G401.6 (cell line): ENCODE data around the gene EEF1AKMT2.
"Not testable (repeated sequence)": the region's sequence is repeated elsewhere in the genome, so short reads cannot be mapped to it uniquely, and the experiment has no call there.

ENCODE experiments used
- FAIRE-seq: peaks from 2 replicates; lab custom pipeline; 2012; peaks lifted over from hg19 to GRCh38; lab: Jason Lieb, UNC

The EEF1AKMT2 gene

DNA sequence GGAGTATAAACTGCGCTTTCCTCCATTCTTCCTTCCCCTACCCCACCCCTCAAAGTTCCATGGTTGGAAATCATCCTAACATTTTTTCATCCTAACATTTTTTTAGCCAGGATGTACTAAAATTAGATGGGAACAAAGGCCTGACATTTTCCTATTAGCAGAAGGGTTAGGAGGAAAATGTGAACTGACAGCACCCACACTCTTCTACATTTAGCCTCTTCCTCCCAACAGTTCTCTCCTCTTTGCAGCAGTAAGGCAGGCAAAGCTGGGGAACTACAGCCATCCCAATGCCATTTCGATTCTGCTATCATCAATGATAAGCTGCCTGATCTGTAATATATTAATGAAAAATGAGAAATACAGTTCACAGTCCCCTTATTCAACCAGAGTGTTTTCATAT is 36.1 kb downstream of the EEF1AKMT2 start:
- no peak for FAIRE-seq

DNA sequence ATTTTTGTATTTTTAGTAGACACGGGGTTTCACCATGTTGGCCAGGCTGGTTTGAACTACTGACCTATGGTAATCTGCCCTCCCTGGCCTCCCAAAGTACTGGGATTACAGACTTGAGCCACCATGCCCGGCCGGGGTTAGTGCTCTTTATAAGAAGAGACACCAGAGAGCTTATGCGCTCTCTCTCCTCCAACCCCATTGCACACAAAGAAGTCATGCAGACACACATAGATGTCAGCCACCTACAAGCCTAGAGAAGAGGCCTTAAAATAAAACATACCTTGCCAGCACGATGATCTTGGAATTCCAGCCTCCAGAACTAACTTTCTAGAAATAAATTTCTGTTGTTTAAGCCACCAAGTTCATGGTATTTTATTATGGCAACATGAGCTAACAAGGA is 37.5 kb downstream of the EEF1AKMT2 start:
- FAIRE-seq = no peak

DNA sequence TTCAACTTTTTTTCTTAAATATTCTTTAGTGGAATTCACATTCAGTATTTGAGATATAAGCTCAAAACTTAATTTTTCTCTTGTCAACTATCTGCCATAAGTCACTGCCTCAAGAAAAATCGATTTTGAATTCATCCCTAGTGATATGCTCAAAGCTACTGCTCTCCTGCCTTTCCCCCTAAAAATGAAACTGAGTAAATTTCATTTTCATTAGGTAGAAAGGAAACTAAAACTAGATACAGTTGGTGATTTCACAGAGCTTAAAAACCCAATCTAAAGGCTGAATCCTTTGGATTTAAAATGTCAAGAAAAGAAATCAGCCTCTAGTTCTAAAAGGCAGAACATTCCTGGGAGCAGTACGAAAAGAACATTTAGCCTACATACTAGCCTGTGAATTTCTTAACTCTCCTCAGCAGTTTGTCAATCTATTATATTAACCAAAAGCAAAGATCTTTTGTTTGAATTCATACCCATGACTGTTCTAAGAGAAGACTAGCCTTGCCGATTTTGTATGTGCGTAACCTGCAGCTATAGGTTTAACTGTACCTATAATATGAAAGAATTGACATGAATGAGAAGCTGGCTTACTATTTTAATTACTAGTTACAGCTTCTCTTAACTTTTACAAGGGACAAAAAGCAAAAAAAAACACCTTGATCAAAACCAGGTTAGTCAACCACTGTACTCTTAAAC is 42.6 kb downstream of the EEF1AKMT2 start:
- FAIRE-seq = no peak

DNA sequence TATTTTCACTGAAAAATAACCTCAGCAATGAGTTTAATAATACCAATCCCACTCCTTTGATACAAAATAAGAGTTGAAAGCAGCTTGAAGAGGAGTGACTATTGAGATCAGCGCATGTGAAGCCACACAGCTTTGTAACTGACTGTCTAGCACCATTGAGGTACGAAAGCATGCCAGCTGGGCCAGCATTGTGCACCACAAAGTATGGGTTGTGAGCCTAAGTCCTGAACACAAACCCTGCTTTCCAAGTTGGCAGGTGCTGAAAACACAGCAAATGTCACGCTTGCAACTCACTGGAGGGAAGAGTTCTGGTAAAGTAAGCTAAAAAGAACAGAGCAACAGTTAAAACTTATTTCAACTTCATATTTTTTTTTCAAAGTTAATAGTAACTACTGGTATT is 43.5 kb downstream of the EEF1AKMT2 start:
- no peak for FAIRE-seq

DNA sequence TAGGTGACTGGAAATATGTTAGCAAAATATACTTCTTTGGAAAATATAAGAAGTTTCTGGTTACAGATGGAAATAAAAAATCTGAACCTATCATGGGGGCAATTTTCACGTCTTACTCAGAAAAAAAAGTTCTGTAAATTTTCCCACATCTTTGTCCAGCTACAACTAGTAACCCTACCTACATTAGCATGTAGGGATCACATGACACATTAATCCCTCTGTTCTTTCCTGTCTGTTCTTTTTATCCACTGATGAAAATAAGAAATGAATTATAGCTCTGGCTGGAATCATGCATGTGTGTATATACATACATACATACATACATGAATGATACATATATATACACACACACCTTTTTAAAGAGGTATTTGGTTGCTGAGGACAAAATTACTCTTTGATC is 43.9 kb downstream of the EEF1AKMT2 start:
- no peak for FAIRE-seq

DNA sequence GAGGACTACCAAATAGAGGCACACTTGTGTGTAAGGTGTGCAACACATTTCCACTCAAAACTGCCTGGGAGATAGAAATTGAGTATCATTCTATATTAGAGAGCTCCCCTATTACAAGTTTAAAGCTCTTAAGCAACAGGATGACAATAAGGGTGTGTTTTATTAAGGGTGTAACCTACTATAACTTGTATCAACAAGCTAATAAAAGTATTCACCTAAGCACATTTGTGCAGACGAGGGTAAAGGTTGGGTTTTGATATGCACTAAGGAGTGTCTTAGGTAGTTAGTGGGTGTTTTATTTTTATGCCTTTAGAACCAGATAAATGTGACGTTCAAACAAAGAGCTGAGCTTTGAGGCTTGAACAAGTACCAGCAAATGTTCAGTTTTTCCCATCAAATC is 44.7 kb downstream of the EEF1AKMT2 start:
- FAIRE-seq = no peak

DNA sequence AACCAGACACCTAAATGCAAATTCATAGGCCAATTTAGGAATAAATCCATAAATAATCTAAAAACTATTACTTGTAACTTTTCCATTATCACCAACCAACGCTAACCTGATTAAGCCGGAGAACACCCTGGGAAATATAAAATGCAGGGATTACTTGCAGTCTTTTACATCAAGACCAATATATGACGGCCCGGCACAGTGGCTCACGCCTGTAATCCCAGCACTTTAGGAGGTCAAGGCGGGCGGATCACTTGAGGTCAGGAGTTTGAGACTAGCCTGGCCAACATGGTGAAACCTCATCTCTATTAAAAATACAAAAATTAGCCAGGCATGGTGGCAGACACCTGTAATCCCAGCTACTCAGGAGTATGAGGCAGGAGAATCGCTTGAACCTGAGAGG is 45.2 kb downstream of the EEF1AKMT2 start:
- FAIRE-seq = not testable (repeated sequence)

DNA sequence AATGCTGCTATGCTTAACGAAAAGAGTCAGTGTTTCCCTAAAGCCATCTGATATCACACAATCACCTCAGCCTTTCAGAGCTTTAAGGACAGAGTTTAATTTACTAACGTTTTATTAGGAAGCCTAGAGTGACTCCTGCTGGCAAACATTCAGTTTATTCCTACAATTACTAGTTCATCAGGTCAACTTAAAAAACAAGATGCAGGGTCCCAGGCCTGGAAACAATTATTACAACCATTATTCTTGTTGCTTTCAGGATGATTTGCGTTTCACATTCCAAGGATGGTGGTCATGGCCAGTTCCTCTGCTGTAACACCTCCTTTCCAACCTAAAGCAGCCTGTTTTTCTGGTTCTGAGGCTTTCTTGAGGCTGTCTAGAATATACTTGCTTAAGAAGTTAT is 46.0 kb downstream of the EEF1AKMT2 start:
- FAIRE-seq = peak; percentile 89

DNA sequence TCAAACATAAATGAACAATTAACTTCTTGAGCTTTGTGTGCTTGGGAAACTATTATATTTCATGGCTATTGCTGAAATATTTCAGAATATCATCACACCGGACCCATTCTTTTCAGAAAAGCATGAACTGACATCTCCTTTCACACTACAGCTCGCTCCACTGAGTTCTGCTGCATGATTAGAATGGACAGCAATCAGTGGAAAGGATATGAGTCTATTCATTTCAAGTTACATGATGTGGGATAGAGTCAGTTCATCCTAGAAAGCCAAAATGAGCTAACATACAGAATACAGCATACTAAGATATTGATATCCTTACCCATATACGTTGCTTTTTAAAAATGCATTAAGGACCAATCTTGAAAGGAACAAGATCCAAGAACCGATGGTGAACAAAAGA is 46.4 kb downstream of the EEF1AKMT2 start:
- FAIRE-seq = no peak

DNA sequence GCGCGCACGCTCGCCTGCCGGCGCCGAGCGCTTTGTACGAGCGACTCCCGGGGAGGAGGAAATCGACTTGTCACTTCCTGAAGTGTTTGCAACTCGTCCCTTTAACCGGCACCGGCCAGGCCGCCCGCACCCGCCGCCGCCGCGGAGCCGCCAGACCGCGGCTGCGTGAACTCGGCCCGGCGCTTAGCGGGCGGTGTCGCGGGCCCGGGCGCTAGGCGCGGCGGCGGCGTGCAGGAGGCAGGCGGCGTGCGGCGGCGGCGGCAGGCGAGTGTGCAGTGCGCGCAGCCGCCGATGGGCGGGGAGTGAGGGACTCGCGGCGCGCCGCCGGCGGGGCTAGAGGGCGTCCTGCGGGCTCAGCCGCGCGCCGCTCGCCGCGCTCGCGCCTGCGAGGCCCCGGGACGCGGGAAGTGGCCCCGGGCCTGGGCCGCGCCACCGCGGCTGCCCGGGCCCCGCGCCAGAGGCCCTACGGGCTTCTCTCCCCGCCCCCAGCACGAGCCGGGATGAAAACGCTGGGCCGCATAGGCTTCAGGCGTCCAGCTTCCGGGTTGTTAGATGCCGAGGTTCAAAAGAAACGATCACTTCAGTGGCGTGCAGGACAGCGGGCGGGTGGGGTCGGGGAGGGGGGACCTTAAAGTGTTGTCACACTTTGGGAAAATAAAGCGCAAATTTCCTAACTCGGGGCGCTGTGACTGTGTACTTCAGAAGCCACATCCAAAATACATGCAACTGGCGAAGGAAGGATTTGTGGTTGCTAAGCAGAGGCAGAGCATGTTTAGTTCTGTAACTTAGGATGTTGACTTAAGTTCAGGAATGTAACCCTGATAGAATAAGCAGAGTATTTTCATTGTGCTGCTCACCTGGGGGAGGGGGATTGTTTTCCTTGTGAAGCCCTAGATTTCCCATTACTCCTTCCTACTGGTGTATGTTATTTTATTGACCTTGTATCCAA is 47.3 kb downstream of the EEF1AKMT2 start, which contains the start of gene FAM53B:
TSS of gene FAM53B (minus strand) at position 277 of the 949 bp plus-strand sequence. CDS start 37,665 bp downstream, outside the sequence.
- FAIRE-seq = no peak

DNA sequence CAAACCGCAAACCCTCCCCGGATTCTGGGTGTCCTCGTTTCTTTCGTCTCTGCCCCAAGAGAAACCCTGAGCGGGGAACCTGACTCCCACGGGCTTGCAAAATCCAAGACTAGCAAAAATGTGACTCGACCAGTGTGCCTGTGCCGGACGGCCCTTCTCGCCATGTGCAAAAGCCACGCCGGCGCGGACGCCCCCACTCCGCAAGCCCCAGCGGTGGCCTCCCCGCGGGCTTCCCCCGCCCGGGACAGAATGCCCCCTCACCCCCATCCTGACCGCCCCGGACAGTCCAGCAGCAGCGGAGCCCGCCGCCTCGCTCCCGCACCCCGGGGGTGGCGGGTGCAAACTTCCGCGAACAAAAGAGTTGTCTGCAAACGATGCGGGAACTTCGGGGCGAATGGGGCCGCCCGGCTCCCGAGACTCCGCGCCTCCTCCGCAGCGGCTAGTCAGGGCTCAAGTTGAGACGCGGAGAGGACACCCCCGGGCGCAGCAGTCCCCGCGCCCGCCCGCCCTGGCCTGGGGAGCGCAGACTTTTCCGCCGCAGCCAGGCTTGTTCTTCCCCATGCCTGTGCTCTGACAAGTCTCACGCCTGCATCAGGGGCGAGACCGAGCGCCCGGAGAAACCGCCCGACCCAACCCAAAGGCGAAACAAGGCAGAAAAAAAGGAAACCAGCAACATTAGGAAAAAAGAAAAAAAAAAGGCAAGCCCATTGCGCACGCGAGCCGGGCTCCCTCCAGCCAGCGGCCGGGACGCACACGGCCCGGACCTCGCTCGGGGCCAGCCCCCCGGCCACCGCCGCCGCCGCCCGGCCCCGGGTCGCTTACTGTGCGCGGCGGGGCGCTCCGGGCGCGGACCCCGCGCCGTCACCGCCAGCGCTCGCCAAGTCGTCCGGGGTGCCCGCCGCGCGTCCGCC is 48.2 kb downstream of the EEF1AKMT2 start:
- no peak for FAIRE-seq

DNA sequence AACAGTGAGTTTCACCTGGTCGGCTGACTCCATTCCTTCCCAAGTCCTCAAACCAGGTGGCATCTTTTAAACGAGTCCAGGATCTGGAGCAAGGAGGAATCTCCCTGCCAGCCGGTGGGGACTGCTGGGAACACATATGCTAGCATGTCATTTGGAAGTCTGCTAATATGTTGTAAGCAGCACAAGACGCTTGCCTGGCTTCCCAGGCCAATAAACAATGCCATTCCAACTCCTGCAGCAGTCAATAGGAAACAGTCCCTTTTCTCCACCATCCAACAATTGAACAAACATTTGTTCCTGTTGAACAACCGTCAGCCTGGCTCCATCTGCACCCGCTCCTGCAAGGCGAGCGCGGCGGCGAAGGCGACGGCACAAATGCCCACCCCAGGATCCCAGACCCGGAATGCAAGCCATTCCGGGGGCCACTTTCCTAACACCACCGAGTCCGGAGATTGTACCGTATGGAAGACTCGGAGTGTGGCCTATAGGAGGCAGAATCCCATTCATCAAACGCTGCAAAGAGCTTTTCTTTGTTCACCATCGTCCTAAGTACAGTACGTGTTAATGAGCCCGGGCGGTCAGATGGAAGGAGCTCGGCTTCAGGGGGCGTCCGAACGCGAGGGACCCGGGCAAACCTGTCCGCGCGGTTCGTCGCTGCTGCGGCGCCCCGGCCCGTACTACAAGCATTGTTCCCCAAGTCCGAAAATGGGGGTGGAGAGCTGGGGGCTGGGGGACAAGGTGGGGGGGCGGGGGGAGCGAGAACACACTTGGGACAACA is 49.1 kb downstream of the EEF1AKMT2 start:
- no peak for FAIRE-seq

DNA sequence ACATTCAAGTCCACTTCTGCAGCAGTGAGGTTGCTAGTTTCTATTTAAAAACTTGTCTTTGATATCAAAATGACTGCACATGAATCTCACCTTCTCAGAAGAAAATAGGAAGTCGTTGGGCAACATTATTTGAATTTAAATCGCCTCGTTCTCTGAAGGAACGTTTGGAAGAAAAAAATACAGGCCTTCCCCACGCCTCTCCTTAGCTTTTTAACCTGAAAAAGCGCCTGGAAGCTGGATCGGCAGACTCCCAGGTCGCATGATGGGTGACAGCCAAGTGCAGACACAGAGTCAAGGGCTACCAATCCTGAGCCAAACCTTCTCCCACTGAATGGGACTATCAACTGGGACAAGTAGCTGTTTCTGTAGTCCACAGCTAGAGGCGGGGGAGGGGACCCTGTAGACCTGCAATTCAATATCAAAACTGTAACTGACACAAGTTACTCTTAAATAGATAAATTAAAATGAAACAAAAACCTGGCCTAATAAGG is 49.7 kb downstream of the EEF1AKMT2 start:
- FAIRE-seq = no peak

DNA sequence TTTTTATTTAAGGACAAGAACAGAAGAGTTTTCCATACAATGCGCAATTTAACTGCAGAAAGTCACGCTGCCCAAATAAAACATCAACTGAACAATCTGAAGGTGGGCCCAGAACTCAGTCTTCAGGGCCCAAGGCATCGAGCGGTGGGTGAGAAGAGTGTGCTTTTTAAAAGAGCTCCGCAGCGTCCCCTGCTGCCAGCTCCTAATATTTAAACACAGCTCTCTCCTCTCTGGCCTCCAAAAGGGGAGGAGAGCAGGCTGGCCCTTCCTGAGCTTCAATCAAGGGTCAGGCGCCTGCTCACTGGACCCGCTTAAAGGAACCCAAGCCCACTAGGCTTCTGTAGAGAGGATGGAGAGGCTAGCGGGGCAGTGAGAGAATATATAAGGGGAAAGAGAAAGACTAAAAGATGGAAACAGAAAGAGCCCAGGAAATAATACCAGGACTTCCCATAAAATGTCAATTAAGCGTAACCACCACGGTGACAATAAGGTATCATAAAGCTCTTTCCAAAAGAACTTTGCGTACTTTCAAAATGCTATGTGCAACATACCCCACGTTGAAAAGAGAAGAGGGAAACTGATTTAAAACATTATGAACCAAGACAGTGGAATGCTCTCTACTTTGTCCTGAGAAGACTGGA is 50.3 kb downstream of the EEF1AKMT2 start:
- peak; percentile 88 for FAIRE-seq

DNA sequence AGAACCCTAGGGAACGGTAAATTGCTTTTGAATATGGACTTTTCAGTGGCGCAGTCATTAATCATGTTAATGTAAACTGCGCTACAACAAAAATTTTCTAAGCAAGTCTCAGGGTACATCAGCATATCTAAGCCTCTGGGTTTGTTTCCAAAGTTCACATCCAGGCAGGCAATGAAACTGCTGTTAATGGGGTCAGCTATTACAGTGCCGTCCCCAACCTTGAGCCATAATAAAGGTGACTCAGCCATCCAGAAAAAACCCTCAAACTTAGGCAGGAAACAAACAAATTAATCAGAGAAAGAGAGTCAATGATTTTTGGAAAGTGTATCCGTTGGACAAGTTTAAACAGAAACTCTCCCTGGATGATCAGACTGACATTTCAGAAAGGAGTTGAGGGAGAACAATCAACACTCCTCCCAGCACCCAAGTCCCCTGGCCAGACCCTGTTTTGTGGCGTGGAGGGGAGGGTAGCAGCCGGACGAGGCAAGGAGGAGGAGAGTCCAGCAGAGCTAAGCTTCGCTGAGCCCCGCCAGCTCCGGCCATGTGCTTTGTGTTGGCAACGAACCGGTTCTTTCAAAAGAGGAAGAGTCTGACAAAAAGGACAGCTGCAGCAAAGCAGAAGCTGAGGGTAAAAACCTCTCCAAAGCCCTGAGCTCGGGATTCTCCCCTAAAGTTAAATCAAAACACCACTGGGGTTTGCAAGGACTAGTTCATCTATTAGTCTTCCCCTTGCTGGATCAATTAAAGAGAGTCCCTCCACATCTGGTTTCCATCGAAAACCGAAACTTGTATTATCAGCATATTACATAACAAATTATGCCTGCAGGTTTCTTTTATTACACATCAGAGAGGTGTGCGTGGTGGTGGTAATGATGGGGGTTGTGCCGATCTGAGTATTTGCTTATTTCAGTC is 51.1 kb downstream of the EEF1AKMT2 start:
- no peak for FAIRE-seq

DNA sequence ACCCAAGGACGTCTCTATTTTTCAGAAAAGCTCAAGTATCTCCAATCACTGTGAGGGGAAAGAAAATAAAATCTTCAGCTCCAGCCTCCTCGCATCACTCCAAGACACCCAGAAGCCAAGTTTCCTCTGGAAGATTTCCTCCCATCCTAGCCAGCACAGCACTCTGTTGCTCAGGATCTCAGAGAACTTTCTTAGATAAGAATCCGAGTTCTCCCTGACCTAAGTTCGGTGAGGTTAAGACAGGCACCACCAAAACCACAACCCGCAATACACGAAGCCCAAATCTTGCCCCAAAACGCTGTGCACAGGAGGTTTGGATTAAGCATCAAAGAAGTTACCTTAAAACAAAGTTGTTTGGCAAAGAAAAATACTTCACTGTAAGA is 51.7 kb downstream of the EEF1AKMT2 start:
- FAIRE-seq = no peak

DNA sequence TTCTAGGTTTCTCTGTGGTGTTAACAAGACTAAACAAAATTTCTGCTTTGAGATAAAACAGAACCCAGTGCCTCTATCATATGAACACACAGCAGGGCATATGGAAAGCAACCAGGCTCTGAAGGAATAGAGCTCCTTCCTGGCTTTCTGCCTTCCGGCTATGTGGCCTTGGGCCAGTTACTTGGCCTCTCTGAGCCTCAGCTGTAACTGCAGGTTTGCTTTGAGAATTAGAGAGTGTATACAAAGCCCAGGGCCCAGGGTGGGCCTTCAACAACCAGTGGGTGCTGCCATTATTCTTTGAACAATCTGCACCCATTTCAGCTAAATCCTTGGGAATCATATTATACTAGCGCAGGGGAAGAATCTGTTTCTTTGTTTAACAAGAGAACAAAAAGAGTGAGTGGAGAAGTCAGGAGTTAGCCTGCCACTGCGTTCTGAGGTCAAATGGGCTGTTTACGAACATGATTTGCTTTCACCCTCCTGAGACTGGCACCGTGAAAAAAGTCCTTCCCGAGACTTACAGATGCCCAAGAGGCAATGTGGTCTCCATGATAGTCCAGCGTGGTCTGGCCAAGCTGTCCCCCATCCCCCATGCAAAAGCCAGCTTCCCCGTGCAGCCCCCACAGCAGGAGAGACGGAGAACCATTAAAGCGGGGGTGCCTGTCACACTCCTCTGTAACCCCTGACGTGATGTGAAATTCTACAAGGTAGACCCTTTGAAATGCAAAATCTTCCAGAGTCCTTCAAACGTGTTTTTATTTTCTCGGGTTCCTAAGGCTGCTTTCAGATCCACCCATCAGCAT is 52.4 kb downstream of the EEF1AKMT2 start:
- FAIRE-seq = no peak

DNA sequence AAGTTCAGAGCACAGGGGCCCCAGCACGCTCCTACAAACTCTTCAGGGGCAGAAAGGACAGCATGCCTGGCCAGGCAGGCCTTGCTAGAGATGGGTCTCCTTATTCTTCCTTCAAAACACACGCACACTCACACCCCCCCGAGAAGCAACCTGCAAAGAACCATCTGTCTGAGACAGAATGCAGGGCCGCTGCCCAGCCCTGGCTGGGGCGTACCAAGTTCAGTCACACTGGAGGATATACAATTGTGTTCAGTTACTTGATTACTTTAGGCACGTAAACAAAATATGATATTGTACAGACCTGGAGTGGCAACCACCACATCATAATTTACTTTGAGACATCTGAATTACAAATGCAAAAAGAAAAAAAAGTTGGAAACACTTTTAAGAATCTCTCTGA is 53.2 kb downstream of the EEF1AKMT2 start:
- FAIRE-seq = no peak

DNA sequence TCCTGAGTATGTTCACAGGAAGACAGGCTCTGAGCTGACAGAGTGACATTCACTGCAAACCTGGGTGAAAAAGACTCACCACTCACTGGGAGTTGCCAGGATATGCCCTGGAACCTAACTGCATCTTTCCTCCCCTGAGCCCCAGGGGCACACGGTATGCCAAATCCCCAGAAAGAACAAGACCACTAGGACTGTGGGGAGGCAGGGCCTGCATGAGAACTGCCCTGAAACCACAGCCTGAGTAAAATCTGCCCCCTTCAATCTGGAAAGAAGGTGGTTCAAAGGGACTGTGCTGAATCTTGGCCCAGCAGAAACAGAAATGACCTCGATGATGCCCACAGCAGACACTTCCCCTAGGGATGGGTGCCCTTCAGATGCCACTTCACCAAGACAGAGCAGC is 54.0 kb downstream of the EEF1AKMT2 start:
- FAIRE-seq = no peak
